Endothelial cell (in vitro differentiated cells): ENCODE measurements around the gene UQCRQ. TPM values are rescaled to one million over a fixed set of nuclear protein-coding genes. Genes with fewer than 3 reads are reported as not detected.
A peak's percentile ranks its signal among the peaks of the same experiment; 100 is the strongest.

Experiments
- DNase-seq: peaks from one replicate; pipeline ENCODE4 v3.0.0; 2021; ENCODE audit warnings: low spot score
- H3K27ac Mint-ChIP-seq: one replicate; pipeline ENCODE4 v1.8.0; 2021; ENCODE audit warnings: mixed read lengths, inconsistent platforms; ENCODE audit not compliant: unreplicated experiment
- H3K27me3 Mint-ChIP-seq: one replicate; pipeline ENCODE4 v1.8.0; 2021; ENCODE audit warnings: mild to moderate bottlenecking, moderate library complexity, mixed read lengths, inconsistent platforms; ENCODE audit not compliant: unreplicated experiment
- H3K36me3 Mint-ChIP-seq: one replicate; pipeline ENCODE4 v1.8.0; 2021; ENCODE audit warnings: mild to moderate bottlenecking, low read depth, mixed read lengths, inconsistent platforms; ENCODE audit not compliant: unreplicated experiment
- H3K4me1 Mint-ChIP-seq: one replicate; pipeline ENCODE4 v1.8.0; 2021; ENCODE audit warnings: mild to moderate bottlenecking, mixed read lengths, inconsistent platforms; ENCODE audit not compliant: unreplicated experiment
- H3K4me3 Mint-ChIP-seq: one replicate; pipeline ENCODE4 v1.8.0; 2021; ENCODE audit warnings: mild to moderate bottlenecking, mixed read lengths, inconsistent platforms; ENCODE audit not compliant: unreplicated experiment
- H3K9me3 Mint-ChIP-seq: one replicate; pipeline ENCODE4 v1.8.0; 2021; ENCODE audit warnings: mixed read lengths, inconsistent platforms; ENCODE audit not compliant: unreplicated experiment
- total RNA-seq: library from RNA; stranded (reverse); fragmentation: NEBNext Ultra II Directional; extraction: Animal tissue kit (Norgen Biotek cat#: 25700); gene quantifications from one replicate; pipeline ENCODE4 v1.2.1, GENCODE V29; 2021; ENCODE audit not compliant: unreplicated experiment
- TF ChIP-seq, protein P1 (sequence below): fragments of 200-600 bp; sonication (generic); IDR thresholded peaks from one replicate; pipeline ENCODE4 v1.5.0; 2021; ENCODE audit warnings: antibody characterized with exemption; ENCODE audit not compliant: unreplicated experiment

Gene UQCRQ
- total RNA-seq, 1 donor from 2014 or later, result 152 TPM

DNA sequence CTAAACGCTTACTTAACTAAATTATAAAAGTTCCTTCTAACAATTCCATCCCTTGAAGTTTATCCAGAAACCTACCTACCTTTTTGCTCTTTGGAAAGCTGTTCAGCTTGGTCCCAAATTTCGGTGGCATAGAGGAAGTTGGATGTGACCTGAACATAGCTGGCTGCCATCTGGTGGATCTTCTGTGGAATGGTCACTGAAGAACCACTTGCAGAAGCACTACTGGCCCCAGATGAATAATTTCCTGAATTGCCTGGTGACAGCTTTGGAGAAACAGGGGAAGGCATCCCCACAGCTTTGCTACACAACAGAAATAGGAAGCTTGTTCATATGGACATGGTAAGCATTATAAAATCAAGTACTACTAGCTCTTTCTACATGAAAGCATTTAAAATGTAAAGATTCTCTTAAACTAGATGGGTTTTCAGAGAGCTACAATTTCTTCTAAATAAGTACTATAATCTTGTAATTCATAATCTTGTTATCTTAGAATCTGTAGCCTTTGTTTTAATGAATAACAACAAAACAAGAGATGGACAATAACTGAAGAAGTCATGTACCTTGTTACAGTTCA, 16.9 kb downstream of the UQCRQ start:
- peak; percentile 50 for DNase-seq
- H3K36me3 Mint-ChIP-seq, result peaks cover 40% of the 10 kb centered on the region

DNA sequence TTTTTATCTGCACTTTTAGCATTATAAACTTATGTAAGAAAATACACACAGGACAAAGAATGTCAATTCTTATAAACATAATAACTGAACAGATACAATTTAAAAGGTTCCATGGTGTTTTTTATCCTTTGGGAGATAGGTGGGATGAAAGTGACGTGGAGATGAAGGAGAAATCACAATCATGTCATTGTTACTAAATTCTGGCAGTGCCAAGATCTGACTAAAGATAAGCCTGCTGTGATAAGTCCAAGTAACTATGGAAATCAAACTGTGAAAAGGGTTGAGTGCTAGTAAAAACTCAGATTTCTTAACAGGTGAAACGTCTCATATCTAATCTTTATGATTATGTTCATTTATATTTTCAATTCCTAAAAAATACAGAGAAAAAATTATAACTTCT, 18.1 kb downstream of the UQCRQ start:
- H3K4me3 Mint-ChIP-seq, result no peak overlapping the region
- peaks cover 36% of the 10 kb centered on the region for H3K36me3 Mint-ChIP-seq
- peaks cover 4% of the 10 kb centered on the region for H3K27me3 Mint-ChIP-seq
- no peak overlapping the region for H3K27ac Mint-ChIP-seq
- no peak for DNase-seq
- no peaks in the 10 kb centered on the region for H3K9me3 Mint-ChIP-seq
- no peaks in the 10 kb centered on the region for H3K4me1 Mint-ChIP-seq
- TF ChIP-seq, protein P1, sequence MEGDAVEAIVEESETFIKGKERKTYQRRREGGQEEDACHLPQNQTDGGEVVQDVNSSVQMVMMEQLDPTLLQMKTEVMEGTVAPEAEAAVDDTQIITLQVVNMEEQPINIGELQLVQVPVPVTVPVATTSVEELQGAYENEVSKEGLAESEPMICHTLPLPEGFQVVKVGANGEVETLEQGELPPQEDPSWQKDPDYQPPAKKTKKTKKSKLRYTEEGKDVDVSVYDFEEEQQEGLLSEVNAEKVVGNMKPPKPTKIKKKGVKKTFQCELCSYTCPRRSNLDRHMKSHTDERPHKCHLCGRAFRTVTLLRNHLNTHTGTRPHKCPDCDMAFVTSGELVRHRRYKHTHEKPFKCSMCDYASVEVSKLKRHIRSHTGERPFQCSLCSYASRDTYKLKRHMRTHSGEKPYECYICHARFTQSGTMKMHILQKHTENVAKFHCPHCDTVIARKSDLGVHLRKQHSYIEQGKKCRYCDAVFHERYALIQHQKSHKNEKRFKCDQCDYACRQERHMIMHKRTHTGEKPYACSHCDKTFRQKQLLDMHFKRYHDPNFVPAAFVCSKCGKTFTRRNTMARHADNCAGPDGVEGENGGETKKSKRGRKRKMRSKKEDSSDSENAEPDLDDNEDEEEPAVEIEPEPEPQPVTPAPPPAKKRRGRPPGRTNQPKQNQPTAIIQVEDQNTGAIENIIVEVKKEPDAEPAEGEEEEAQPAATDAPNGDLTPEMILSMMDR, result no peak

More for the DNA sequence above, 16.9 kb downstream of the UQCRQ start:
- TF ChIP-seq, protein P1, result peak; percentile 52
- peak overlapping the region; percentile 31 for H3K4me3 Mint-ChIP-seq
- no peaks in the 10 kb centered on the region for H3K4me1 Mint-ChIP-seq
- H3K9me3 Mint-ChIP-seq, result no peaks in the 10 kb centered on the region
- H3K27ac Mint-ChIP-seq, result no peak overlapping the region
- H3K27me3 Mint-ChIP-seq, result peaks cover 4% of the 10 kb centered on the region

DNA sequence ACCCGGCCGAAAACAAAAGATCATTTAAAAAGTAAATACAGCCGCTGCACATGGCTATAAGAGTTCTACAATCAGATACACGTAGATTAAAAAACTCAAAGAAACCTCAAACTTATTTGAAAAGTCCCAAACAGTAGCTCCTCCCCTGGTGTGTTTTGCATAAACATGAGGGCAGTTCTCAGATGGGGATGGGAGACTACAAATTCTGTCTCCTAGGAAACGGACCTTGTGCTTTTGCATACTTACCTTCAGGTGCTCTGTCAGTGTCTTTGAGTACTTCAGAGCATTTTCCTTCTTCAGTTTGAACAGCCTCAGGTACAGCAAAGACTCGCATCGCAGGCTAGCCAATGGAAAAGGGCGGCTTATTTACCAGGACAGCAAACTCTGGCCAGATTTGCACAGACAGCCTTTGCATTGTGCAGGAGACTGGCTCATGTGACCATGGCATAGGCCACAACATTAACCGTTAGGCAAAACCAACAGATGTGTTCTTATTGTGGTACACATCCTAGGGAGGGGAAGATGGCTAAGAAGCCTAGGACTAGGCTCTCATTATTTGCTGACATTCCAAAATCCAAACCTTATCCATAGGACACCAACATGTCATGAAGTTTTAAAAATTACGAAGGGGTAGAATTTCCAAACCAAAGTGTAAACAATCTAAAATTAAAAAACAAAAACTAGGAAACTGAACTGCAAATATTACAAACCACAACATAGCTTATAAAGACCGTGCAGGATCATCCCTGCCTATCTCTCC, 19.8 kb downstream of the UQCRQ start:
- DNase-seq, result no peak
- H3K27ac Mint-ChIP-seq, result no peak overlapping the region
- H3K9me3 Mint-ChIP-seq, result no peaks in the 10 kb centered on the region
- TF ChIP-seq, protein P1, result no peak
- peaks cover 2% of the 10 kb centered on the region for H3K27me3 Mint-ChIP-seq
- H3K36me3 Mint-ChIP-seq, result peaks cover 31% of the 10 kb centered on the region
- peak overlapping the region; percentile 19 for H3K4me3 Mint-ChIP-seq
- H3K4me1 Mint-ChIP-seq, result no peaks in the 10 kb centered on the region

DNA sequence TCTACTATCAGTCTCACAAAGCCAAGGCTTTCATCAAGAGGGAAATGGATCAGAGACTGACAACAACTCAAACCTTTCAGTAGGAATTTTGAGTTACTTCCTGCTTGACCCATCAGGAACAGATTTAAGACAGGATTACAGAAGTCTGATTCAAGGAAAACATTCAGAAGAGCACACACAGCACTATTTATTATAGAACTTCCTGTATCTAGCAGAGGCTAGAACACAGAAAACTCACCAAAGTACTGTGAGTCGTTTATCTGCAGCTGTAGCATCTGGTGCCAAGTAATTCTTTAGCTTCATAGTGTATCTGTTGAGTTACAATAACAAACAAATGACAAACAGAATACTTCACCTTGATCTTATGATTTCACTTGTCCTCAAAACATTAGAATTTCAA, 20.8 kb downstream of the UQCRQ start:
- TF ChIP-seq, protein P1, result no peak
- H3K4me3 Mint-ChIP-seq, result no peak overlapping the region

DNA sequence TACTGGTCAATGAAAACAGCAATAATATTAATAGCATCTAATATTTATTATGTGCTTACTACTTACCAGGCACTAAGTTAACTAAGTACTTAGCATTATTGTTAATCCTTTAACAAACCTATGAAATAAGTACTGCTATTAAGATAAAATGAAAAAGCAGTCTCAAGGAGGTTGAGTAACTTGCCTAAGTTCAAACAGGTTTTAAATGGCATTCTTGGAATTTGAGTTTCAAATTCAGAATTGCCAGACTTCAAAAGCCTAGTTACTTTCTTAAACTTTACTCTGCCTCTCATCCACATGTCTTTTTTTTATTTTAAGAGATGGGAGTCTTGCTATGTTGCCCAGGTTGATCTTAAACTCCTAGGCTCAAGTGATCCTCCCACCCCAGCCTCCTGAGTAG, 23.1 kb downstream of the UQCRQ start:
- Mint-ChIP-seq H3K4me1 (no peaks in the 10 kb centered on the region), H3K27ac (no peak overlapping the region), H3K4me3 (no peak overlapping the region), H3K9me3 (no peaks in the 10 kb centered on the region), H3K36me3 (peaks cover 31% of the 10 kb centered on the region), H3K27me3 (peaks cover 2% of the 10 kb centered on the region)
- no peak for DNase-seq
- TF ChIP-seq, protein P1, result no peak

More for the DNA sequence above, 20.8 kb downstream of the UQCRQ start:
- H3K27ac Mint-ChIP-seq, result peak overlapping the region; percentile 3
- peaks cover 2% of the 10 kb centered on the region for H3K27me3 Mint-ChIP-seq
- H3K9me3 Mint-ChIP-seq, result no peaks in the 10 kb centered on the region
- peaks cover 30% of the 10 kb centered on the region for H3K36me3 Mint-ChIP-seq
- H3K4me1 Mint-ChIP-seq, result no peaks in the 10 kb centered on the region
- DNase-seq, result no peak
